OCI-M2 (cell line): ENCODE data around the gene LMNTD1.

Experiments
- DNase-seq: peaks from one replicate; lab custom pipeline; 2025; ENCODE audit not compliant: unreplicated experiment; lab: John Stamatoyannopoulos, UW

Gene LMNTD1

GRCh38 chr12:25556153-25556552, 3.1 kb upstream of the LMNTD1 start:
- DNase-seq = no peak

GRCh38 chr12:25552681-25553080, 402 bp downstream of the LMNTD1 start:
- DNase-seq = no peak

- DNase-seq = no peak
These were observed 2.9 kb downstream of the LMNTD1 start for GRCh38 chr12:25550186-25550585.

- no peak for DNase-seq
These were observed 4.0 kb downstream of the LMNTD1 start for GRCh38 chr12:25549120-25549519.

- no peak for DNase-seq
These were observed 6.8 kb downstream of the LMNTD1 start for GRCh38 chr12:25546318-25546717.

- DNase-seq = no peak
These were observed 19.9 kb downstream of the LMNTD1 start for GRCh38 chr12:25533150-25533549.

- DNase-seq = no peak
These were observed 21.5 kb downstream of the LMNTD1 start for GRCh38 chr12:25531502-25532052.

GRCh38 chr12:25529738-25530137, 23.3 kb downstream of the LMNTD1 start:
- no peak for DNase-seq

GRCh38 chr12:25526778-25527177, 26.3 kb downstream of the LMNTD1 start:
- DNase-seq = no peak

- no peak for DNase-seq
These were observed 28.7 kb downstream of the LMNTD1 start for GRCh38 chr12:25524366-25524765.

GRCh38 chr12:25521625-25522256, 31.3 kb downstream of the LMNTD1 start:
- DNase-seq = no peak

GRCh38 chr12:25518512-25518911, 34.6 kb downstream of the LMNTD1 start:
- no peak for DNase-seq

GRCh38 chr12:25504744-25505143, 48.3 kb downstream of the LMNTD1 start:
- no peak for DNase-seq

GRCh38 chr12:25503666-25504065, 49.4 kb downstream of the LMNTD1 start:
- DNase-seq = no peak

GRCh38 chr12:25502596-25502995, 50.5 kb downstream of the LMNTD1 start:
- no peak for DNase-seq

- DNase-seq = no peak
These were observed 51.0 kb downstream of the LMNTD1 start for GRCh38 chr12:25502118-25502517.

GRCh38 chr12:25501549-25501948, 51.5 kb downstream of the LMNTD1 start:
- DNase-seq = no peak

- DNase-seq = no peak
These were observed 52.4 kb downstream of the LMNTD1 start for GRCh38 chr12:25500651-25501050.

- no peak for DNase-seq
These were observed 56.1 kb downstream of the LMNTD1 start for GRCh38 chr12:25497021-25497420.

- DNase-seq = no peak
These were observed 56.9 kb downstream of the LMNTD1 start for GRCh38 chr12:25496098-25496587.

- DNase-seq = no peak
These were observed 57.6 kb downstream of the LMNTD1 start for GRCh38 chr12:25495331-25496097.

GRCh38 chr12:25494926-25495325, 58.2 kb downstream of the LMNTD1 start:
- DNase-seq = no peak
